NCI-H2107 treated with DMSO at 0.1 percent for 48 hours (cell line): ENCODE data around the gene GZF1.

Source experiments
- DNase-seq: peaks from one replicate; lab custom pipeline; 2025; ENCODE audit not compliant: unreplicated experiment; lab: John Stamatoyannopoulos, UW

Gene GZF1

GRCh38 chr20:23368316-23369071 lies 6.5 kb downstream of the GZF1 start:
- no peak for DNase-seq

- DNase-seq, result no peak
Observed at GRCh38 chr20:23369072-23369823, 7.3 kb downstream of the GZF1 start.

GRCh38 chr20:23370274-23370673 lies 8.3 kb downstream of the GZF1 start:
- no peak for DNase-seq

GRCh38 chr20:23370873-23371272 lies 8.9 kb downstream of the GZF1 start:
- no peak for DNase-seq

GRCh38 chr20:23371496-23371895 lies 9.5 kb downstream of the GZF1 start:
- DNase-seq, result no peak

- DNase-seq, result no peak
Observed at GRCh38 chr20:23374441-23374840, 12.5 kb downstream of the GZF1 start.

- no peak for DNase-seq
Observed at GRCh38 chr20:23375827-23376226, 13.8 kb downstream of the GZF1 start.

- DNase-seq, result no peak
Observed at GRCh38 chr20:23379772-23380171, 17.8 kb downstream of the GZF1 start.

GRCh38 chr20:23381876-23382275 lies 19.9 kb downstream of the GZF1 start:
- no peak for DNase-seq

- DNase-seq, result no peak
Observed at GRCh38 chr20:23386304-23387117, 24.5 kb downstream of the GZF1 start.

GRCh38 chr20:23387118-23387443 lies 25.1 kb downstream of the GZF1 start:
- DNase-seq, result no peak

- DNase-seq, result no peak
Observed at GRCh38 chr20:23390091-23390774, 28.3 kb downstream of the GZF1 start.

- DNase-seq, result no peak
Observed at GRCh38 chr20:23391707-23392310, 29.8 kb downstream of the GZF1 start.

- no peak for DNase-seq
Observed at GRCh38 chr20:23393996-23394775, 32.2 kb downstream of the GZF1 start.

- DNase-seq, result no peak
Observed at GRCh38 chr20:23396950-23397627, 35.1 kb downstream of the GZF1 start.

- DNase-seq, result no peak
Observed at GRCh38 chr20:23397961-23398360, 36.0 kb downstream of the GZF1 start.

- DNase-seq, result peak; percentile 10
Observed at GRCh38 chr20:23399568-23400241, 37.7 kb downstream of the GZF1 start.

GRCh38 chr20:23401051-23401450 lies 39.1 kb downstream of the GZF1 start:
- no peak for DNase-seq

- DNase-seq, result no peak
Observed at GRCh38 chr20:23403751-23404150, 41.8 kb downstream of the GZF1 start.
